Activated T-helper 17 cell treated with anti-CD3 and anti-CD28 coated beads, Interleukin-2, amount 50 U/mL, for 72 hours (primary cell): ENCODE results near the gene ASCC3. TPM values are rescaled to one million over a fixed set of nuclear protein-coding genes. Genes with fewer than 3 reads are reported as not detected.
A peak's percentile ranks its signal among the peaks of the same experiment; 100 is the strongest.
"Not testable (repeated sequence)": the region's sequence is repeated elsewhere in the genome, so short reads cannot be mapped to it uniquely, and the experiment has no call there.

Experiments
- ATAC-seq: fragments of 150-1000 bp; cut with Tn5 transposase; replicated peaks from 2 replicates; pipeline ENCODE4 v1.10.0; 2021; ENCODE audit warnings: mild to moderate bottlenecking, moderate library complexity
- H3K27ac Mint-ChIP-seq: one replicate; pipeline ENCODE4 v1.8.0; 2022; ENCODE audit warnings: mixed read lengths
- H3K27me3 Mint-ChIP-seq: one replicate; pipeline ENCODE4 v1.8.0; 2022; ENCODE audit warnings: mixed read lengths
- H3K36me3 Mint-ChIP-seq: one replicate; pipeline ENCODE4 v1.8.0; 2022; ENCODE audit warnings: low read depth, mild to moderate bottlenecking, mixed read lengths
- H3K4me1 Mint-ChIP-seq: one replicate; pipeline ENCODE4 v1.8.0; 2022; ENCODE audit warnings: mixed read lengths
- H3K4me3 Mint-ChIP-seq: one replicate; pipeline ENCODE4 v1.8.0; 2022; ENCODE audit warnings: mild to moderate bottlenecking, mixed read lengths
- H3K9me3 Mint-ChIP-seq: one replicate; pipeline ENCODE4 v1.8.0; 2022; ENCODE audit warnings: mixed read lengths
- total RNA-seq, 2 donors: library from RNA; stranded (reverse); gene quantifications; one replicate each; pipeline ENCODE4 v1.2.3, GENCODE V29; 2022

The ASCC3 gene
- total RNA-seq, 2 donors from 2014 or later, result 58.0 to 87.2 TPM

- no peaks in the 10 kb centered on the region for H3K27me3 Mint-ChIP-seq
- no peak for ATAC-seq
- no peaks in the 10 kb centered on the region for H3K9me3 Mint-ChIP-seq
- peaks cover 10% of the 10 kb centered on the region for H3K4me1 Mint-ChIP-seq
- peaks cover 52% of the 10 kb centered on the region for H3K36me3 Mint-ChIP-seq
- no peak overlapping the region for H3K4me3 Mint-ChIP-seq
- H3K27ac Mint-ChIP-seq, result no peak overlapping the region
Observed at GRCh38 chr6:100851819-100852218, 29.3 kb downstream of the ASCC3 start.

GRCh38 chr6:100850174-100850573, 31.0 kb downstream of the ASCC3 start:
- ATAC-seq, result peak; percentile 49
- peaks cover 44% of the 10 kb centered on the region for H3K36me3 Mint-ChIP-seq
- H3K4me3 Mint-ChIP-seq, result no peak overlapping the region
- no peaks in the 10 kb centered on the region for H3K9me3 Mint-ChIP-seq
- H3K4me1 Mint-ChIP-seq, result peaks cover 10% of the 10 kb centered on the region
- H3K27ac Mint-ChIP-seq, result no peak overlapping the region
- no peaks in the 10 kb centered on the region for H3K27me3 Mint-ChIP-seq

GRCh38 chr6:100846276-100846675, 34.9 kb downstream of the ASCC3 start:
- Mint-ChIP-seq H3K4me3 (no peak overlapping the region), H3K36me3 (peaks cover 40% of the 10 kb centered on the region), H3K27ac (no peak overlapping the region), H3K4me1 (peaks cover 16% of the 10 kb centered on the region), H3K27me3 (no peaks in the 10 kb centered on the region), H3K9me3 (no peaks in the 10 kb centered on the region)
- ATAC-seq, result peak; percentile 24

GRCh38 chr6:100845676-100846075, 35.5 kb downstream of the ASCC3 start:
- Mint-ChIP-seq H3K4me1 (peaks cover 16% of the 10 kb centered on the region), H3K4me3 (no peak overlapping the region), H3K27ac (no peak overlapping the region), H3K36me3 (peaks cover 40% of the 10 kb centered on the region), H3K9me3 (no peaks in the 10 kb centered on the region), H3K27me3 (no peaks in the 10 kb centered on the region)
- no peak for ATAC-seq

- Mint-ChIP-seq H3K4me1 (peaks cover 15% of the 10 kb centered on the region), H3K9me3 (peaks cover 3% of the 10 kb centered on the region), H3K27ac (no peak overlapping the region), H3K36me3 (peaks cover 58% of the 10 kb centered on the region), H3K4me3 (no peak overlapping the region), H3K27me3 (no peaks in the 10 kb centered on the region)
- ATAC-seq, result no peak
Observed at GRCh38 chr6:100839419-100839818, 41.7 kb downstream of the ASCC3 start.

GRCh38 chr6:100838011-100838410, 43.1 kb downstream of the ASCC3 start:
- H3K4me3 Mint-ChIP-seq, result no peak overlapping the region
- peaks cover 3% of the 10 kb centered on the region for H3K9me3 Mint-ChIP-seq
- H3K27me3 Mint-ChIP-seq, result no peaks in the 10 kb centered on the region
- H3K27ac Mint-ChIP-seq, result no peak overlapping the region
- peaks cover 51% of the 10 kb centered on the region for H3K36me3 Mint-ChIP-seq
- no peak for ATAC-seq
- H3K4me1 Mint-ChIP-seq, result peaks cover 16% of the 10 kb centered on the region

GRCh38 chr6:100833972-100834574, 47.1 kb downstream of the ASCC3 start:
- peaks cover 32% of the 10 kb centered on the region for H3K36me3 Mint-ChIP-seq
- ATAC-seq, result no peak
- H3K4me1 Mint-ChIP-seq, result peaks cover 17% of the 10 kb centered on the region
- H3K27ac Mint-ChIP-seq, result no peak overlapping the region
- peaks cover 2% of the 10 kb centered on the region for H3K9me3 Mint-ChIP-seq
- H3K4me3 Mint-ChIP-seq, result no peak overlapping the region
- no peaks in the 10 kb centered on the region for H3K27me3 Mint-ChIP-seq

GRCh38 chr6:100829077-100829595, 52.0 kb downstream of the ASCC3 start:
- not testable (repeated sequence) for H3K9me3 Mint-ChIP-seq, H3K27me3 Mint-ChIP-seq, H3K27ac Mint-ChIP-seq, H3K4me3 Mint-ChIP-seq, ATAC-seq
- Mint-ChIP-seq H3K4me1 (peaks cover 10% of the 10 kb centered on the region), H3K36me3 (peaks cover 14% of the 10 kb centered on the region)

GRCh38 chr6:100823041-100823440, 58.1 kb downstream of the ASCC3 start:
- no peaks in the 10 kb centered on the region for H3K27me3 Mint-ChIP-seq
- H3K4me1 Mint-ChIP-seq, result peaks cover 5% of the 10 kb centered on the region
- no peaks in the 10 kb centered on the region for H3K9me3 Mint-ChIP-seq
- no peak overlapping the region for H3K27ac Mint-ChIP-seq
- no peak overlapping the region for H3K4me3 Mint-ChIP-seq
- no peak for ATAC-seq
- H3K36me3 Mint-ChIP-seq, result peaks cover 35% of the 10 kb centered on the region

GRCh38 chr6:100818066-100818465, 63.1 kb downstream of the ASCC3 start:
- H3K36me3 Mint-ChIP-seq, result peaks cover 45% of the 10 kb centered on the region
- no peak for ATAC-seq
- H3K4me1 Mint-ChIP-seq, result peaks cover 24% of the 10 kb centered on the region
- H3K9me3 Mint-ChIP-seq, result no peaks in the 10 kb centered on the region
- no peak overlapping the region for H3K4me3 Mint-ChIP-seq
- no peak overlapping the region for H3K27ac Mint-ChIP-seq
- H3K27me3 Mint-ChIP-seq, result no peaks in the 10 kb centered on the region

- no peak for ATAC-seq
- no peaks in the 10 kb centered on the region for H3K9me3 Mint-ChIP-seq
- no peak overlapping the region for H3K27ac Mint-ChIP-seq
- H3K4me1 Mint-ChIP-seq, result peaks cover 21% of the 10 kb centered on the region
- no peaks in the 10 kb centered on the region for H3K27me3 Mint-ChIP-seq
- H3K4me3 Mint-ChIP-seq, result no peak overlapping the region
- peaks cover 26% of the 10 kb centered on the region for H3K36me3 Mint-ChIP-seq
Observed at GRCh38 chr6:100810015-100810414, 71.1 kb downstream of the ASCC3 start.

GRCh38 chr6:100809346-100809745, 71.8 kb downstream of the ASCC3 start:
- H3K4me3 Mint-ChIP-seq, result no peak overlapping the region
- no peaks in the 10 kb centered on the region for H3K9me3 Mint-ChIP-seq
- no peak overlapping the region for H3K27ac Mint-ChIP-seq
- H3K27me3 Mint-ChIP-seq, result no peaks in the 10 kb centered on the region
- H3K4me1 Mint-ChIP-seq, result peaks cover 15% of the 10 kb centered on the region
- ATAC-seq, result no peak
- peaks cover 32% of the 10 kb centered on the region for H3K36me3 Mint-ChIP-seq

GRCh38 chr6:100808638-100809275, 72.4 kb downstream of the ASCC3 start:
- no peak overlapping the region for H3K27ac Mint-ChIP-seq
- H3K9me3 Mint-ChIP-seq, result no peaks in the 10 kb centered on the region
- peaks cover 12% of the 10 kb centered on the region for H3K4me1 Mint-ChIP-seq
- peaks cover 32% of the 10 kb centered on the region for H3K36me3 Mint-ChIP-seq
- no peak for ATAC-seq
- no peak overlapping the region for H3K4me3 Mint-ChIP-seq
- no peaks in the 10 kb centered on the region for H3K27me3 Mint-ChIP-seq

- no peaks in the 10 kb centered on the region for H3K9me3 Mint-ChIP-seq
- peaks cover 4% of the 10 kb centered on the region for H3K4me1 Mint-ChIP-seq
- no peak overlapping the region for H3K27ac Mint-ChIP-seq
- H3K36me3 Mint-ChIP-seq, result peaks cover 35% of the 10 kb centered on the region
- ATAC-seq, result no peak
- no peaks in the 10 kb centered on the region for H3K27me3 Mint-ChIP-seq
- H3K4me3 Mint-ChIP-seq, result no peak overlapping the region
Observed at GRCh38 chr6:100806296-100806695, 74.8 kb downstream of the ASCC3 start.

- H3K27me3 Mint-ChIP-seq, result no peaks in the 10 kb centered on the region
- ATAC-seq, result no peak
Observed at GRCh38 chr6:100803264-100804045, 77.7 kb downstream of the ASCC3 start.

More at GRCh38 chr6:100803264-100804045, 77.7 kb downstream of the ASCC3 start:
- no peaks in the 10 kb centered on the region for H3K9me3 Mint-ChIP-seq
- no peak overlapping the region for H3K4me3 Mint-ChIP-seq
- no peaks in the 10 kb centered on the region for H3K4me1 Mint-ChIP-seq
- H3K27ac Mint-ChIP-seq, result no peak overlapping the region
- H3K36me3 Mint-ChIP-seq, result peaks cover 56% of the 10 kb centered on the region
